ENCODE results near the gene KCNJ18.
"Not testable (repeated sequence)": the region's sequence is repeated elsewhere in the genome, so short reads cannot be mapped to it uniquely, and the experiment has no call there.

The KCNJ18 gene

GRCh38 chr17:21696227-21696626, 3.9 kb downstream of the KCNJ18 start:
- H3K9me3 Mint-ChIP-seq; H3K36me3 Mint-ChIP-seq (ENCODE audit: insufficient read depth); DNase-seq (ENCODE audit: low spot score in 2 of 2); H3K27me3 Mint-ChIP-seq; ATAC-seq (replicated peaks; ENCODE audit: extremely low read depth, poor library complexity, severe bottlenecking); H3K4me1 Mint-ChIP-seq; H3K4me3 Mint-ChIP-seq; H3K27ac Mint-ChIP-seq (ENCODE audit: low read depth): not testable (repeated sequence)

GRCh38 chr17:21696842-21697507, 4.7 kb downstream of the KCNJ18 start:
- not testable (repeated sequence) for H3K4me1 Mint-ChIP-seq; H3K9me3 Mint-ChIP-seq; H3K27ac Mint-ChIP-seq (ENCODE audit: low read depth); H3K4me3 Mint-ChIP-seq; H3K36me3 Mint-ChIP-seq (ENCODE audit: insufficient read depth); DNase-seq (ENCODE audit: low spot score in 2 of 2); ATAC-seq (replicated peaks; ENCODE audit: extremely low read depth, poor library complexity, severe bottlenecking); H3K27me3 Mint-ChIP-seq

GRCh38 chr17:21697508-21697860, 5.2 kb downstream of the KCNJ18 start:
- not testable (repeated sequence) for H3K27me3 Mint-ChIP-seq; DNase-seq (ENCODE audit: low spot score in 2 of 2); ATAC-seq (replicated peaks; ENCODE audit: extremely low read depth, poor library complexity, severe bottlenecking); H3K4me3 Mint-ChIP-seq; H3K4me1 Mint-ChIP-seq; H3K27ac Mint-ChIP-seq (ENCODE audit: low read depth); H3K9me3 Mint-ChIP-seq; H3K36me3 Mint-ChIP-seq (ENCODE audit: insufficient read depth)

GRCh38 chr17:21698437-21699075, 6.2 kb downstream of the KCNJ18 start:
- not testable (repeated sequence) for H3K36me3 Mint-ChIP-seq (ENCODE audit: insufficient read depth); H3K4me3 Mint-ChIP-seq; DNase-seq (ENCODE audit: low spot score in 2 of 2); ATAC-seq (replicated peaks; ENCODE audit: extremely low read depth, poor library complexity, severe bottlenecking); H3K27me3 Mint-ChIP-seq; H3K9me3 Mint-ChIP-seq; H3K4me1 Mint-ChIP-seq; H3K27ac Mint-ChIP-seq (ENCODE audit: low read depth)

- DNase-seq (ENCODE audit: low spot score in 2 of 2); H3K4me3 Mint-ChIP-seq; H3K9me3 Mint-ChIP-seq; ATAC-seq (replicated peaks; ENCODE audit: extremely low read depth, poor library complexity, severe bottlenecking); H3K27ac Mint-ChIP-seq (ENCODE audit: low read depth); H3K27me3 Mint-ChIP-seq; H3K4me1 Mint-ChIP-seq; H3K36me3 Mint-ChIP-seq (ENCODE audit: insufficient read depth): not testable (repeated sequence)
These were observed 6.8 kb downstream of the KCNJ18 start for GRCh38 chr17:21699124-21699523.

GRCh38 chr17:21699573-21700236, 7.4 kb downstream of the KCNJ18 start:
- ATAC-seq (replicated peaks; ENCODE audit: extremely low read depth, poor library complexity, severe bottlenecking): not testable (repeated sequence)

DNA sequence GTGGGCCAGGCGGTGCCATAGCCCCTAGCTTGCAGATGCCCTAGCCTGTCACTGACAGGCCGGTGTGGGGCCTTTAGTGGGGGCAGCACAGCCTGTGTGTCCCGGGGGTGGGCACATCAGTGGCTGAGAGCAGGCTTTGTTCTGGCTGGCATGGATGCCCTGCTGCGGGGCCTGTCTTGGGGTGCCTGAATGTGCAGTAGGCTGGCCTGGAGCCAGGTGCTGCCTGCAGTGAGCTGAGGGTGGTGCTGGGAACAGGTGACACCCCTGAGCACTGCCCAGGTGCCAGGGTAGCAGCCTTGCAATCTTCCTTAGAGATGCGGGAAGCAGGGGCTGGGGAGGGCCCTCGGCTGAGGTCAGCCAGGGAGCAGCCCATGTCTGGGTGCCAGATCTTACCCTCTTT, 8.8 kb downstream of the KCNJ18 start:
- not testable (repeated sequence) for H3K4me3 Mint-ChIP-seq; H3K9me3 Mint-ChIP-seq; H3K4me1 Mint-ChIP-seq; ATAC-seq (replicated peaks; ENCODE audit: extremely low read depth, poor library complexity, severe bottlenecking); H3K36me3 Mint-ChIP-seq (ENCODE audit: insufficient read depth); DNase-seq (ENCODE audit: low spot score in 2 of 2); H3K27ac Mint-ChIP-seq (ENCODE audit: low read depth); H3K27me3 Mint-ChIP-seq

More at GRCh38 chr17:21699573-21700236, 7.4 kb downstream of the KCNJ18 start:
- not testable (repeated sequence) for DNase-seq (ENCODE audit: low spot score in 2 of 2); H3K9me3 Mint-ChIP-seq; H3K27ac Mint-ChIP-seq (ENCODE audit: low read depth); H3K36me3 Mint-ChIP-seq (ENCODE audit: insufficient read depth); H3K4me3 Mint-ChIP-seq; H3K27me3 Mint-ChIP-seq; H3K4me1 Mint-ChIP-seq

GRCh38 chr17:21702029-21702428, 9.7 kb downstream of the KCNJ18 start:
- not testable (repeated sequence) for H3K4me3 Mint-ChIP-seq; ATAC-seq (replicated peaks; ENCODE audit: extremely low read depth, poor library complexity, severe bottlenecking); DNase-seq (ENCODE audit: low spot score in 2 of 2)

GRCh38 chr17:21702521-21702920, 10.2 kb downstream of the KCNJ18 start:
- H3K4me3 Mint-ChIP-seq: not testable (repeated sequence)

More at GRCh38 chr17:21702029-21702428, 9.7 kb downstream of the KCNJ18 start:
- H3K4me1 Mint-ChIP-seq; H3K27me3 Mint-ChIP-seq; H3K36me3 Mint-ChIP-seq (ENCODE audit: insufficient read depth); H3K27ac Mint-ChIP-seq (ENCODE audit: low read depth); H3K9me3 Mint-ChIP-seq: not testable (repeated sequence)

DNA sequence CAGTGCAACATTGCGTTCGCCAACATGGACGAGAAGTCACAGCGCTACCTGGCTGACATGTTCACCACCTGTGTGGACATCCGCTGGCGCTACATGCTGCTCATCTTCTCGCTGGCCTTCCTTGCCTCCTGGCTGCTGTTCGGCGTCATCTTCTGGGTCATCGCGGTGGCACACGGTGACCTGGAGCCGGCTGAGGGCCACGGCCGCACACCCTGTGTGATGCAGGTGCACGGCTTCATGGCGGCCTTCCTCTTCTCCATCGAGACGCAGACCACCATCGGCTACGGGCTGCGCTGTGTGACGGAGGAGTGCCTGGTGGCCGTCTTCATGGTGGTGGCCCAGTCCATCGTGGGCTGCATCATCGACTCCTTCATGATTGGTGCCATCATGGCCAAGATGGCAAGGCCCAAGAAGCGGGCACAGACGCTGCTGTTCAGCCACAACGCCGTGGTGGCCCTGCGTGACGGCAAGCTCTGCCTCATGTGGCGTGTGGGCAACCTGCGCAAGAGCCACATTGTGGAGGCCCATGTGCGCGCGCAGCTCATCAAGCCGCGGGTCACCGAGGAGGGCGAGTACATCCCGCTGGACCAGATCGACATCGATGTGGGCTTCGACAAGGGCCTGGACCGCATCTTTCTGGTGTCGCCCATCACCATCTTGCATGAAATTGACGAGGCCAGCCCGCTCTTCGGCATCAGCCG, 10.8 kb downstream of the KCNJ18 start:
- not testable (repeated sequence) for H3K4me3 Mint-ChIP-seq; H3K36me3 Mint-ChIP-seq (ENCODE audit: insufficient read depth); ATAC-seq (replicated peaks; ENCODE audit: extremely low read depth, poor library complexity, severe bottlenecking); H3K27ac Mint-ChIP-seq (ENCODE audit: low read depth); H3K4me1 Mint-ChIP-seq; DNase-seq (ENCODE audit: low spot score in 2 of 2); H3K9me3 Mint-ChIP-seq; H3K27me3 Mint-ChIP-seq

More at GRCh38 chr17:21702521-21702920, 10.2 kb downstream of the KCNJ18 start:
- H3K27ac Mint-ChIP-seq (ENCODE audit: low read depth); DNase-seq (ENCODE audit: low spot score in 2 of 2); H3K27me3 Mint-ChIP-seq; H3K4me1 Mint-ChIP-seq; H3K9me3 Mint-ChIP-seq; H3K36me3 Mint-ChIP-seq (ENCODE audit: insufficient read depth); ATAC-seq (replicated peaks; ENCODE audit: extremely low read depth, poor library complexity, severe bottlenecking): not testable (repeated sequence)

DNA sequence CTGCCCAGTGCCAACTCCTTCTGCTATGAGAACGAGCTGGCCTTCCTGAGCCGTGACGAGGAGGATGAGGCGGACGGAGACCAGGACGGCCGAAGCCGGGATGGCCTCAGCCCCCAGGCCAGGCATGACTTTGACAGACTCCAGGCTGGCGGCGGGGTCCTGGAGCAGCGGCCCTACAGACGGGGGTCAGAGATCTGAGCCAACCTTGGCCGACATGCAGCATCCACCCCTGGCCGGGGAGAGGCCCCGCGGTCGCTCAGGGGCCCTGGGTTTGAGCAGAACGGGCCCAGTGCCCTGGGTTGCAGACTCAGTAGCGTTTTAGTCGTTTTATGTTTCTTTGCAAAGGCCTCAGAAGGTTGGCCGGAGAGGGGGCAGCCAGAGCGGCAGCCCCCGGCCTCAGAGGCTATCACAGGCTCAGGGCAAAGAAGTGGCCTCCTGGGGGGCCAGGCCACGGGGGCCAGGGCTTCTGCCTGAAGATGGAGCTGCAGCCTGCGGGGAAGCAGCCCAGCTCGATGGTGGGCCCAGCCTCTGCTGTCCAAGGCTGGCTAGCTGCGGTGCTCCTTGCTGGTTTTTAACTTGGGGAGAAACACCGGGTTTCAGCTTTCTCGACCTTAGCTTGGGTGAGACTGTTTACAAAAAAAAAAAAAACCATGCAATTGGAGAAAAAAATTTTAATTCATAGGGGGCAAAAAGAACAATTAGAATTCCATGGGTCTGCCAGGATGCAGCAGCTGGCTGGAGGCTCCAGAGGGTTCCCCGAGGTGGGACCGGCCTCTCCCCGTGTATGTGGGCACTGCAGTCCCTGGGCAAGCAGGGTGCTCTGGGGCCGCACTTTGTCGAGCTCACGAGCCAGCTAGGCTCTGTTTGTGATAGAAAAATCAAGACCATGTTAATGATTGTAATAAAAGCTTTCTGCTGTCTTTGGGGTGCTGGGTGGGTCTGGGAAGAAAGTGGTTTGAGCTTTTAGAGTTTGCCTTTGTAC, 11.9 kb downstream of the KCNJ18 start:
- H3K36me3 Mint-ChIP-seq (ENCODE audit: insufficient read depth); ATAC-seq (replicated peaks; ENCODE audit: extremely low read depth, poor library complexity, severe bottlenecking): not testable (repeated sequence)

More for the DNA sequence above, 11.9 kb downstream of the KCNJ18 start:
- not testable (repeated sequence) for H3K9me3 Mint-ChIP-seq; H3K4me1 Mint-ChIP-seq; H3K27ac Mint-ChIP-seq (ENCODE audit: low read depth); H3K4me3 Mint-ChIP-seq; H3K27me3 Mint-ChIP-seq; DNase-seq (ENCODE audit: low spot score in 2 of 2)

Data from central memory CD8-positive, alpha-beta T cell (primary cell).